GM12891 (cell line): Measurements from ENCODE around the gene RAPH1.
"Not testable (repeated sequence)": the region's sequence is repeated elsewhere in the genome, so short reads cannot be mapped to it uniquely, and the experiment has no call there.

Experiments
- DNase-seq: peaks from one replicate; pipeline ENCODE4 v3.0.0; 2011; ENCODE audit warnings: low spot score; ENCODE audit not compliant: insufficient read length
- FAIRE-seq: peaks from 2 replicates; lab custom pipeline; 2011; peaks lifted over from hg19 to GRCh38; lab: Jason Lieb, UNC
- PAX5 ChIP-seq: IDR thresholded peaks from 2 replicates; pipeline ENCODE4 v1.6.1; 2011; ENCODE audit warnings: low read length, moderate library complexity, mild to moderate bottlenecking; ENCODE audit not compliant: insufficient read depth, severe bottlenecking
- POLR2A ChIP-seq: IDR thresholded peaks from 2 replicates; pipeline ENCODE4 v1.6.1; 2011; ENCODE audit warnings: low read depth, low read length, control low read depth
- POLR2AphosphoS5 ChIP-seq: IDR thresholded peaks from 2 replicates; pipeline ENCODE4 v1.6.1; 2011; ENCODE audit warnings: low read depth, low read length, control low read depth
- POU2F2 ChIP-seq: IDR thresholded peaks from 2 replicates; pipeline ENCODE4 v1.6.1; 2011; ENCODE audit warnings: low read depth, mild to moderate bottlenecking, control low read depth, low read length, moderate library complexity
- SPI1 ChIP-seq: IDR thresholded peaks from 2 replicates; pipeline ENCODE4 v1.6.1; 2011; ENCODE audit warnings: low read depth, low read length, control low read depth
- TAF1 ChIP-seq: IDR thresholded peaks from 2 replicates; pipeline ENCODE4 v1.6.1; 2011; ENCODE audit warnings: low read depth, low read length, control low read depth

RAPH1 gene

GRCh38 chr2:203404996-203405395 lies 130.1 kb downstream of the RAPH1 start:
- FAIRE-seq (no peak), DNase-seq (no peak)
- TF ChIP-seq SPI1 (no peak), TAF1 (no peak), POU2F2 (no peak), POLR2AphosphoS5 (no peak), PAX5 (no peak), POLR2A (no peak)

- no peak for FAIRE-seq
- TF ChIP-seq POLR2AphosphoS5 (no peak), SPI1 (no peak), TAF1 (no peak), PAX5 (no peak), POU2F2 (no peak), POLR2A (no peak)
- no peak for DNase-seq
Measured at GRCh38 chr2:203400805-203401585, 134.1 kb downstream of the RAPH1 start.

- no peak for FAIRE-seq
- DNase-seq: no peak
- TF ChIP-seq SPI1 (no peak), POLR2AphosphoS5 (no peak), POU2F2 (no peak), PAX5 (no peak), TAF1 (no peak), POLR2A (no peak)
Measured at GRCh38 chr2:203399031-203399430, 136.1 kb downstream of the RAPH1 start.

GRCh38 chr2:203396667-203397066 lies 138.4 kb downstream of the RAPH1 start:
- no peak for FAIRE-seq
- TF ChIP-seq SPI1: no peak
- TF ChIP-seq POU2F2: no peak
- no peak for TF ChIP-seq PAX5
- TF ChIP-seq POLR2A: no peak
- TF ChIP-seq TAF1: no peak
- TF ChIP-seq POLR2AphosphoS5: no peak

GRCh38 chr2:203395858-203396257 lies 139.2 kb downstream of the RAPH1 start:
- no peak for FAIRE-seq
- TF ChIP-seq POLR2AphosphoS5 (no peak), TAF1 (no peak), POLR2A (no peak), SPI1 (no peak), PAX5 (no peak), POU2F2 (no peak)

More at GRCh38 chr2:203396667-203397066, 138.4 kb downstream of the RAPH1 start:
- no peak for DNase-seq

GRCh38 chr2:203394519-203395227 lies 140.4 kb downstream of the RAPH1 start:
- no peak for DNase-seq
- no peak for TF ChIP-seq POU2F2
- no peak for TF ChIP-seq TAF1
- no peak for TF ChIP-seq SPI1
- TF ChIP-seq PAX5: no peak
- no peak for TF ChIP-seq POLR2AphosphoS5
- TF ChIP-seq POLR2A: no peak
- no peak for FAIRE-seq

More at GRCh38 chr2:203395858-203396257, 139.2 kb downstream of the RAPH1 start:
- DNase-seq: no peak

- not testable (repeated sequence) for FAIRE-seq, DNase-seq
Measured at GRCh38 chr2:203388153-203388552, 146.9 kb downstream of the RAPH1 start.

- FAIRE-seq: no peak
Measured at GRCh38 chr2:203383038-203383437, 152.1 kb downstream of the RAPH1 start.

GRCh38 chr2:203379156-203379555 lies 155.9 kb downstream of the RAPH1 start:
- TF ChIP-seq TAF1: no peak
- no peak for TF ChIP-seq POLR2AphosphoS5
- no peak for TF ChIP-seq SPI1
- no peak for TF ChIP-seq PAX5
- no peak for TF ChIP-seq POLR2A
- no peak for TF ChIP-seq POU2F2
- FAIRE-seq (no peak), DNase-seq (no peak)

More at GRCh38 chr2:203383038-203383437, 152.1 kb downstream of the RAPH1 start:
- TF ChIP-seq POLR2A (no peak), PAX5 (no peak), SPI1 (no peak), TAF1 (no peak), POLR2AphosphoS5 (no peak), POU2F2 (no peak)
- no peak for DNase-seq

- FAIRE-seq: no peak
- TF ChIP-seq SPI1: no peak
- no peak for TF ChIP-seq POLR2AphosphoS5
- TF ChIP-seq TAF1: no peak
- TF ChIP-seq POU2F2: no peak
- no peak for TF ChIP-seq PAX5
- no peak for TF ChIP-seq POLR2A
Measured at GRCh38 chr2:203376173-203376572, 158.9 kb downstream of the RAPH1 start.

GRCh38 chr2:203372706-203373105 lies 162.4 kb downstream of the RAPH1 start:
- FAIRE-seq, DNase-seq: not testable (repeated sequence)

More at GRCh38 chr2:203376173-203376572, 158.9 kb downstream of the RAPH1 start:
- no peak for DNase-seq
